ENCODE measurements around the gene CDC5L.

- TF ChIP-seq, protein P1, sequence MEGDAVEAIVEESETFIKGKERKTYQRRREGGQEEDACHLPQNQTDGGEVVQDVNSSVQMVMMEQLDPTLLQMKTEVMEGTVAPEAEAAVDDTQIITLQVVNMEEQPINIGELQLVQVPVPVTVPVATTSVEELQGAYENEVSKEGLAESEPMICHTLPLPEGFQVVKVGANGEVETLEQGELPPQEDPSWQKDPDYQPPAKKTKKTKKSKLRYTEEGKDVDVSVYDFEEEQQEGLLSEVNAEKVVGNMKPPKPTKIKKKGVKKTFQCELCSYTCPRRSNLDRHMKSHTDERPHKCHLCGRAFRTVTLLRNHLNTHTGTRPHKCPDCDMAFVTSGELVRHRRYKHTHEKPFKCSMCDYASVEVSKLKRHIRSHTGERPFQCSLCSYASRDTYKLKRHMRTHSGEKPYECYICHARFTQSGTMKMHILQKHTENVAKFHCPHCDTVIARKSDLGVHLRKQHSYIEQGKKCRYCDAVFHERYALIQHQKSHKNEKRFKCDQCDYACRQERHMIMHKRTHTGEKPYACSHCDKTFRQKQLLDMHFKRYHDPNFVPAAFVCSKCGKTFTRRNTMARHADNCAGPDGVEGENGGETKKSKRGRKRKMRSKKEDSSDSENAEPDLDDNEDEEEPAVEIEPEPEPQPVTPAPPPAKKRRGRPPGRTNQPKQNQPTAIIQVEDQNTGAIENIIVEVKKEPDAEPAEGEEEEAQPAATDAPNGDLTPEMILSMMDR (IDR thresholded peaks at IDR 0.05), result no peak
- TF ChIP-seq POLR2A (IDR thresholded peaks at IDR 0.05), result no peak
Observed at GRCh38 chr6:44497807-44498206, 110.3 kb downstream of the CDC5L start.
